IMR-90 (cell line): Measurements from ENCODE around the gene SHISA2. TPM values are rescaled to one million over a fixed set of nuclear protein-coding genes. Genes with fewer than 3 reads are reported as not detected.

ENCODE experiments used
- ATAC-seq: fragments of 200-7000 bp; cut with Tn5 transposase; 2 replicates; pipeline ENCODE4 v1.9.1; 2020; ENCODE audit warnings: low read depth, mild to moderate bottlenecking, moderate library complexity
- BruUV-seq: library from RNA; stranded (reverse); fragments of 400-500 nt; replicated peaks from 2 replicates; lab custom pipeline; 2021; lab: Mats Ljungman, UMichigan
- CTCF ChIA-PET: fragments of 300-600 bp; formaldehyde crosslinking; extraction: SDS; loops from one replicate; lab custom pipeline; 2021; ENCODE audit warnings: antibody characterized with exemption; lab: Yijun Ruan, JAX
- POLR2A ChIA-PET: fragments of 300-600 bp; sonication (Branson Sonifier 250); formaldehyde crosslinking; loops from one replicate; lab custom pipeline; 2022; ENCODE audit warnings: antibody characterized with exemption; ENCODE audit not compliant: unreplicated experiment; lab: Charles Lee
- DNase-seq: peaks from one replicate; pipeline ENCODE4 v3.0.0; 2013
- H2AFZ ChIP-seq: replicated peaks from 2 replicates; pipeline ENCODE3; 2013; ENCODE audit warnings: low read length, mild to moderate bottlenecking; ENCODE audit not compliant: poor library complexity
- H2AK5ac ChIP-seq: 2 replicates; pipeline ENCODE4 v1.6.1; 2013; ENCODE audit warnings: low read depth, low read length, inconsistent platforms
- H2AK9ac ChIP-seq: replicated peaks from 2 replicates; pipeline ENCODE3; 2013; ENCODE audit warnings: mild to moderate bottlenecking, low read depth, low read length, moderate library complexity; ENCODE audit not compliant: poor library complexity
- H2BK120ac ChIP-seq: 2 replicates; pipeline ENCODE4 v1.6.1; 2013; ENCODE audit warnings: low read depth, low read length, inconsistent platforms
- H2BK15ac ChIP-seq: 3 replicates; pipeline ENCODE4 v1.6.1; 2013; ENCODE audit warnings: low read depth, low read length, inconsistent platforms
- H2BK20ac ChIP-seq: 2 replicates; pipeline ENCODE4 v1.6.1; 2013; ENCODE audit warnings: low read depth, mild to moderate bottlenecking, inconsistent platforms, low read length, moderate library complexity
- H2BK5ac ChIP-seq: 2 replicates; pipeline ENCODE4 v1.6.1; 2013; ENCODE audit warnings: mild to moderate bottlenecking, low read depth, low read length, inconsistent platforms; ENCODE audit not compliant: poor library complexity, severe bottlenecking
- H3K14ac ChIP-seq: replicated peaks from 2 replicates; pipeline ENCODE4 v1.6.1; 2013; ENCODE audit warnings: low read depth, low read length, inconsistent platforms
- H3K18ac ChIP-seq: 2 replicates; pipeline ENCODE4 v1.6.1; 2013; ENCODE audit warnings: low read depth, low read length, control low read depth
- H3K23ac ChIP-seq: 2 replicates; pipeline ENCODE4 v1.6.1; 2013; ENCODE audit warnings: low read depth, low read length, inconsistent platforms
- H3K27ac ChIP-seq: 2 replicates; pipeline ENCODE4 v1.5.1; 2013; ENCODE audit warnings: mild to moderate bottlenecking, control low read depth, low read length; ENCODE audit not compliant: insufficient read depth
- H3K27me3 ChIP-seq: 2 replicates; pipeline ENCODE4 v1.6.1; 2013; ENCODE audit warnings: low read length; ENCODE audit not compliant: control insufficient read depth, insufficient read depth
- H3K36me3 ChIP-seq: 2 replicates; pipeline ENCODE4 v1.6.1; 2013; ENCODE audit warnings: low read length, mixed read lengths; ENCODE audit not compliant: control insufficient read depth, insufficient read depth
- H3K4ac ChIP-seq: 2 replicates; pipeline ENCODE4 v1.6.1; 2013; ENCODE audit warnings: low read depth, low read length, inconsistent platforms
- H3K4me1 ChIP-seq: 2 replicates; pipeline ENCODE4 v1.6.1; 2013; ENCODE audit warnings: low read length, mixed read lengths; ENCODE audit not compliant: control insufficient read depth, insufficient read depth
- H3K4me2 ChIP-seq: 2 replicates; pipeline ENCODE4 v1.6.1; 2013; ENCODE audit warnings: low read depth, mild to moderate bottlenecking, control low read depth, low read length, moderate library complexity
- H3K4me3 ChIP-seq: 2 replicates; pipeline ENCODE4 v1.5.1; 2013; ENCODE audit warnings: low read depth, mild to moderate bottlenecking, control low read depth, low read length, moderate library complexity; ENCODE audit not compliant: insufficient read depth
- H3K56ac ChIP-seq: 2 replicates; pipeline ENCODE4 v1.6.1; 2013; ENCODE audit warnings: low read length, inconsistent platforms; ENCODE audit not compliant: insufficient read depth; ENCODE audit errors: extremely low read depth
- H3K79me1 ChIP-seq, 2 experiments: 2 replicates each; pipeline ENCODE4 v1.6.1; 2013; ENCODE audit warnings: low read length in 2 of 2, inconsistent platforms in 1 of 2, low read depth in 1 of 2
- H3K9ac ChIP-seq: 2 replicates; pipeline ENCODE4 v1.6.1; 2013; ENCODE audit warnings: low read depth, low read length, control low read depth
- H3K9me1 ChIP-seq: 2 replicates; pipeline ENCODE4 v1.6.1; 2013; ENCODE audit warnings: low read length, inconsistent platforms; ENCODE audit not compliant: insufficient read depth
- H3K9me3 ChIP-seq: 2 replicates; pipeline ENCODE4 v1.6.1; 2013; ENCODE audit warnings: low read length; ENCODE audit not compliant: control insufficient read depth, insufficient read depth
- H4K20me1 ChIP-seq: 2 replicates; pipeline ENCODE4 v1.6.1; 2013; ENCODE audit warnings: low read length, inconsistent platforms; ENCODE audit not compliant: insufficient read depth
- H4K5ac ChIP-seq: 2 replicates; pipeline ENCODE4 v1.6.1; 2013; ENCODE audit warnings: mild to moderate bottlenecking, low read depth, low read length, control low read depth
- H4K8ac ChIP-seq, 2 experiments: 2 replicates each; pipeline ENCODE4 v1.6.1; 2013; ENCODE audit warnings: low read depth in 2 of 2, low read length in 2 of 2, control low read depth in 1 of 2, inconsistent platforms in 1 of 2
- H4K91ac ChIP-seq: 2 replicates; pipeline ENCODE4 v1.6.1; 2013; ENCODE audit warnings: low read depth, low read length, inconsistent platforms; ENCODE audit not compliant: insufficient read depth
- FOS ChIP-seq: fragments of 150-350 bp; IDR thresholded peaks from 2 replicates; pipeline ENCODE4 v1.6.1; 2016; ENCODE audit warnings: low read depth, low read length
- WGBS, 2 experiments: methylation state at CpG; one replicate each; pipeline versions ENCODE4 v1.1.5 to v1.1.7; 2013; ENCODE audit warnings: missing lambda C conversion rate in 2 of 2; ENCODE audit not compliant: insufficient read length in 1 of 2; ENCODE audit errors: extremely low coverage in 2 of 2; 5-methylcytosine and 5-hydroxymethylcytosine counted together
- dilution Hi-C: fragments of 300-500 bp; cut with HindIII; formaldehyde crosslinking; loops from one replicate; pipeline ENCODE4 v1.14.3; 2018; ENCODE audit warnings: low sequenced_read_pairs; ENCODE audit not compliant: unreplicated experiment
- in situ Hi-C: fragments of 300-500 bp; cut with MboI; formaldehyde crosslinking; loops from 3 replicates; pipeline ENCODE4 v1.14.3; 2019; ENCODE audit warnings: low sequenced_read_pairs, inconsistent platforms, mixed read lengths
- intact Hi-C: fragments of 100-400 bp; cut with micrococcal nuclease; formaldehyde crosslinking; loops from 2 replicates; pipeline ENCODE4 v1.10.0; 2022
- polyA plus RNA-seq, 3 experiments: library from polyadenylated mRNA; depleted of rRNA; stranded (reverse); fragments of >200 nt; gene quantifications; 2 replicates each; pipeline ENCODE4 v1.2.3, GENCODE V29; 2012; ENCODE audit warnings: low replicate concordance in 1 of 3
- total RNA-seq: library from RNA; depleted of rRNA; stranded (reverse); fragments of >200 nt; gene quantifications from 2 replicates; pipeline ENCODE4 v1.2.3, GENCODE V29; 2012
- TF ChIP-seq, protein P1 (sequence below): fragments of 150-350 bp; IDR thresholded peaks from 2 replicates; pipeline ENCODE4 v1.6.1; 2016; ENCODE audit warnings: low read depth, mild to moderate bottlenecking, low read length, moderate library complexity, borderline replicate concordance

Gene SHISA2
- total and polyA plus RNA-seq, 2 of the 4 experiments (the other 2 are of a cell fraction): not detected

DNA sequence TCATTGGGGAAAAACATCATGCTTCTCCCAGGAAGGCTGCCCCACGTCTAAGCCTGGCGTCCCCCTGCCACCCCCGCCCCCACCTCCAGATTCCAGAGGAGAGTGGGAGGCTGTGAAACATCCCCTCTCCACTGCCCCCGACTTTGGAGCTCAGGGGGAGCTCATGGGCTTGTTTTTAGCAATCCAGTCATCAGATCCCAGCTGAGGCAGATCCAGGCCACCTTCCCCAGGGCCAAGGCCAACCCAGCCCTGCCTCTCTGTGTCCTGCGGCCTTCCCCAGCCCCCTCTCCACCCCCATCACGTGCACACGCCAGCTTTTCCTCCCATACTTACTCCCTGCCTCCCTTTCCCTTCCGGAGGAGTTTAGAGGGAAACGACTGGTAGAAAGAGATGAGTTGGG, 38.8 kb downstream of the SHISA2 start:
- in situ Hi-C loops: no loop called here
- H2BK20ac ChIP-seq: no peak overlapping the region
- no peak overlapping the region for H3K9ac ChIP-seq
- H3K27me3 ChIP-seq: no peaks in the 10 kb centered on the region
- no peaks in the 10 kb centered on the region for H3K79me1 ChIP-seq
- no CpG with 5 or more reads among the region's 9 CpGs for WGBS, 2 experiments
- ChIA-PET POLR2A (no interaction called here), CTCF (no interaction called here)
- H2BK15ac ChIP-seq: no peak overlapping the region
- H4K8ac ChIP-seq: no peak overlapping the region
- no peaks in the 10 kb centered on the region for H4K20me1 ChIP-seq
- H3K9me3 ChIP-seq: no peaks in the 10 kb centered on the region
- no peaks in the 10 kb centered on the region for H3K4me1 ChIP-seq
- H2BK120ac ChIP-seq: no peak overlapping the region
- H3K4me2 ChIP-seq: no peak overlapping the region
- H3K4me3 ChIP-seq: no peak overlapping the region
- no TSS peak for BruUV-seq
- H2BK5ac ChIP-seq: no peak overlapping the region
- H2AK5ac ChIP-seq: no peak overlapping the region
- H3K23ac ChIP-seq: no peak overlapping the region
- no peak overlapping the region for H3K18ac ChIP-seq
- no peak overlapping the region for H3K56ac ChIP-seq
- H3K9me1 ChIP-seq: no peaks in the 10 kb centered on the region
- H4K5ac ChIP-seq: no peak overlapping the region
- dilution Hi-C loops: no loop called here
- no peaks in the 10 kb centered on the region for H3K36me3 ChIP-seq
- H2AK9ac ChIP-seq: no peak overlapping the region
- no peak for ATAC-seq
- no peak overlapping the region for H3K14ac ChIP-seq
- no peak overlapping the region for H2AFZ ChIP-seq
- no peak for TF ChIP-seq FOS
- TF ChIP-seq, protein P1, sequence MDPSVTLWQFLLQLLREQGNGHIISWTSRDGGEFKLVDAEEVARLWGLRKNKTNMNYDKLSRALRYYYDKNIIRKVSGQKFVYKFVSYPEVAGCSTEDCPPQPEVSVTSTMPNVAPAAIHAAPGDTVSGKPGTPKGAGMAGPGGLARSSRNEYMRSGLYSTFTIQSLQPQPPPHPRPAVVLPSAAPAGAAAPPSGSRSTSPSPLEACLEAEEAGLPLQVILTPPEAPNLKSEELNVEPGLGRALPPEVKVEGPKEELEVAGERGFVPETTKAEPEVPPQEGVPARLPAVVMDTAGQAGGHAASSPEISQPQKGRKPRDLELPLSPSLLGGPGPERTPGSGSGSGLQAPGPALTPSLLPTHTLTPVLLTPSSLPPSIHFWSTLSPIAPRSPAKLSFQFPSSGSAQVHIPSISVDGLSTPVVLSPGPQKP: no peak
- H3K4ac ChIP-seq: no peak overlapping the region
- DNase-seq: no peak
- intact Hi-C loops: no loop called here
- no peak overlapping the region for H4K91ac ChIP-seq
- H3K27ac ChIP-seq: no peak overlapping the region
